IPS DF 6.9 (cell line): ENCODE measurements around the gene DRC7.
A peak's percentile ranks its signal among the peaks of the same experiment; 100 is the strongest.
"Not testable (repeated sequence)": the region's sequence is repeated elsewhere in the genome, so short reads cannot be mapped to it uniquely, and the experiment has no call there.

Experiments used
- DNase-seq: peaks from one replicate; pipeline ENCODE4 v3.0.0-alpha.2; 2013; ENCODE audit warnings: low read depth, low spot score
- H3K27ac ChIP-seq: one replicate; pipeline ENCODE4 v1.5.1; 2013; ENCODE audit warnings: low read length, control low read depth
- H3K27me3 ChIP-seq: 2 replicates; pipeline ENCODE4 v1.6.1; 2013; ENCODE audit warnings: mild to moderate bottlenecking, low read length; ENCODE audit not compliant: control insufficient read depth, insufficient read depth
- H3K36me3 ChIP-seq: 2 replicates; pipeline ENCODE4 v1.6.1; 2013; ENCODE audit warnings: low read length; ENCODE audit not compliant: control insufficient read depth, insufficient read depth
- H3K4me1 ChIP-seq: 2 replicates; pipeline ENCODE4 v1.6.1; 2013; ENCODE audit warnings: low read length; ENCODE audit not compliant: control insufficient read depth, insufficient read depth
- H3K4me3 ChIP-seq: 2 replicates; pipeline ENCODE4 v1.5.1; 2013; ENCODE audit warnings: mild to moderate bottlenecking, low read length
- H3K9me3 ChIP-seq: 2 replicates; pipeline ENCODE4 v1.6.1; 2013; ENCODE audit warnings: low read length, inconsistent platforms; ENCODE audit not compliant: control insufficient read depth, insufficient read depth
- WGBS: extraction: QIAGEN DNeasy Blood & Tissue Kit; methylation state at CpG from one replicate; pipeline ENCODE4 v1.1.7; 2013; ENCODE audit warnings: mixed read lengths, missing lambda C conversion rate; ENCODE audit not compliant: insufficient read length, insufficient coverage; 5-methylcytosine and 5-hydroxymethylcytosine counted together

DRC7 gene

GRCh38 chr16:57775661-57776469, 81.3 kb downstream of the DRC7 start:
- no CpG with 5 or more reads among the region's 23 CpGs for WGBS
- peak; percentile 90 for DNase-seq
- H3K27ac ChIP-seq, result no peak overlapping the region
- H3K27me3 ChIP-seq, result no peaks in the 10 kb centered on the region
- peaks cover 13% of the 10 kb centered on the region for H3K4me1 ChIP-seq
- H3K4me3 ChIP-seq, result no peak overlapping the region
- H3K36me3 ChIP-seq, result no peaks in the 10 kb centered on the region
- no peaks in the 10 kb centered on the region for H3K9me3 ChIP-seq

GRCh38 chr16:57778658-57779057, 84.1 kb downstream of the DRC7 start:
- Histone ChIP-seq H3K27me3 (no peaks in the 10 kb centered on the region), H3K4me1 (peaks cover 13% of the 10 kb centered on the region), H3K27ac (no peak overlapping the region), H3K36me3 (no peaks in the 10 kb centered on the region), H3K4me3 (no peak overlapping the region), H3K9me3 (no peaks in the 10 kb centered on the region)
- no peak for DNase-seq
- WGBS, result no CpG with 5 or more reads among the region's 5 CpGs

- DNase-seq, H3K9me3 ChIP-seq, H3K36me3 ChIP-seq, H3K27me3 ChIP-seq, H3K27ac ChIP-seq, H3K4me3 ChIP-seq: not testable (repeated sequence)
- H3K4me1 ChIP-seq, result peaks cover 10% of the 10 kb centered on the region
- WGBS, result no CpG with 5 or more reads among the region's 5 CpGs
These were observed 85.2 kb downstream of the DRC7 start for GRCh38 chr16:57779836-57780235.

GRCh38 chr16:57781349-57781740, 86.7 kb downstream of the DRC7 start:
- Histone ChIP-seq H3K4me3 (no peak overlapping the region), H3K27ac (no peak overlapping the region), H3K27me3 (no peaks in the 10 kb centered on the region), H3K9me3 (no peaks in the 10 kb centered on the region), H3K36me3 (no peaks in the 10 kb centered on the region), H3K4me1 (peaks cover 2% of the 10 kb centered on the region)
- no peak for DNase-seq
- WGBS, result no CpG with 5 or more reads among the region's 1 CpG
